RWPE2 (cell line): ENCODE data around the gene ITPA.

ENCODE experiments used
- ATAC-seq: fragments of 200-7000 bp; cut with Tn5 transposase; 3 replicates; pipeline ENCODE4 v1.9.1; 2021; ENCODE audit warnings: low read depth
- DNase-seq: peaks from one replicate; pipeline ENCODE4 v3.0.0-alpha.2; 2020; ENCODE audit warnings: low spot score
- H3K27ac ChIP-seq: fragments of 450-650 bp; 2 replicates; pipeline ENCODE4 v1.5.1; 2017; ENCODE audit warnings: mild to moderate bottlenecking; ENCODE audit not compliant: poor library complexity, severe bottlenecking
- H3K27me3 ChIP-seq: fragments of 250-450 bp; sonication (Bioruptor Pico); 2 replicates; pipeline ENCODE4 v1.5.1; 2021; ENCODE audit warnings: mild to moderate bottlenecking, moderate library complexity; ENCODE audit not compliant: insufficient read depth, poor library complexity, severe bottlenecking
- H3K36me3 ChIP-seq: fragments of 250-450 bp; sonication (Bioruptor Pico); 2 replicates; pipeline ENCODE4 v1.5.1; 2020; ENCODE audit warnings: low read depth, mild to moderate bottlenecking, moderate library complexity
- H3K4me1 ChIP-seq: fragments of 250-450 bp; sonication (Bioruptor Pico); 2 replicates; pipeline ENCODE4 v1.5.1; 2021; ENCODE audit warnings: mild to moderate bottlenecking, moderate library complexity; ENCODE audit not compliant: insufficient read depth, poor library complexity, severe bottlenecking
- H3K4me3 ChIP-seq: fragments of 250-450 bp; sonication (Bioruptor Pico); 2 replicates; pipeline ENCODE4 v1.5.1; 2021; ENCODE audit warnings: mild to moderate bottlenecking, moderate library complexity; ENCODE audit not compliant: severe bottlenecking
- H3K9me3 ChIP-seq: fragments of 250-450 bp; sonication (Bioruptor Pico); 2 replicates; pipeline ENCODE4 v1.5.1; 2021; ENCODE audit warnings: mild to moderate bottlenecking, moderate library complexity; ENCODE audit not compliant: severe bottlenecking
- TF ChIP-seq, protein P1 (sequence below): fragments of 450-650 bp; IDR thresholded peaks from one replicate; pipeline ENCODE4 v1.5.1; 2017; ENCODE audit warnings: mild to moderate bottlenecking, moderate library complexity; ENCODE audit not compliant: poor library complexity, severe bottlenecking

The ITPA gene

DNA sequence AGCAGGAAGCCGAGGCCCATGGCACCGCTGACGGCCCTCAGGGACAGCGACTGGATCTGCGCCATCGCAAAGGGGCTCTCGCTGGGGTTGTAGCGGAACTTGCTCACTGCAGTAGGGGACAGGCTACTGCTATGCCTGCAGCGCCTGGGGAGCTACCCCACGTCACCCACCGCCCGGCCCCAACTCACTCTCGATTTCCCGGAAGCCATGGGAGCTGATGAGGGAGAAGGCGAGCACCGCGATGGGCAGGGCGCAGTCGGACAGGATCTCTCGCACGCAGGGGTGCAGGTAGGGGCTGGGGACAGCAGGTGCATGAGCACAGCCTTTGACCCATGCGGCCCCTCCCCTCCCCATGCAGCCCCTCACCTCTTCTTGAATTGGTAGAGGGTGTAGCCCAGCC lies 19.9 kb downstream of the ITPA start:
- no peaks in the 10 kb centered on the region for H3K9me3 ChIP-seq
- no peak overlapping the region for H3K27ac ChIP-seq
- H3K36me3 ChIP-seq = peaks cover 4% of the 10 kb centered on the region; the same call in 1 of the 2 replicates
- peaks cover 7% of the 10 kb centered on the region for H3K4me1 ChIP-seq
- H3K4me3 ChIP-seq = no peak overlapping the region
- no peaks in the 10 kb centered on the region for H3K27me3 ChIP-seq
- no peak for ATAC-seq
- TF ChIP-seq, protein P1, sequence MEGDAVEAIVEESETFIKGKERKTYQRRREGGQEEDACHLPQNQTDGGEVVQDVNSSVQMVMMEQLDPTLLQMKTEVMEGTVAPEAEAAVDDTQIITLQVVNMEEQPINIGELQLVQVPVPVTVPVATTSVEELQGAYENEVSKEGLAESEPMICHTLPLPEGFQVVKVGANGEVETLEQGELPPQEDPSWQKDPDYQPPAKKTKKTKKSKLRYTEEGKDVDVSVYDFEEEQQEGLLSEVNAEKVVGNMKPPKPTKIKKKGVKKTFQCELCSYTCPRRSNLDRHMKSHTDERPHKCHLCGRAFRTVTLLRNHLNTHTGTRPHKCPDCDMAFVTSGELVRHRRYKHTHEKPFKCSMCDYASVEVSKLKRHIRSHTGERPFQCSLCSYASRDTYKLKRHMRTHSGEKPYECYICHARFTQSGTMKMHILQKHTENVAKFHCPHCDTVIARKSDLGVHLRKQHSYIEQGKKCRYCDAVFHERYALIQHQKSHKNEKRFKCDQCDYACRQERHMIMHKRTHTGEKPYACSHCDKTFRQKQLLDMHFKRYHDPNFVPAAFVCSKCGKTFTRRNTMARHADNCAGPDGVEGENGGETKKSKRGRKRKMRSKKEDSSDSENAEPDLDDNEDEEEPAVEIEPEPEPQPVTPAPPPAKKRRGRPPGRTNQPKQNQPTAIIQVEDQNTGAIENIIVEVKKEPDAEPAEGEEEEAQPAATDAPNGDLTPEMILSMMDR = no peak
- peak; percentile 62 for DNase-seq

GRCh38 chr20:3229798-3230197 lies 20.5 kb downstream of the ITPA start:
- Histone ChIP-seq H3K27ac (no peak overlapping the region), H3K9me3 (no peaks in the 10 kb centered on the region), H3K4me1 (peaks cover 7% of the 10 kb centered on the region), H3K27me3 (no peaks in the 10 kb centered on the region), H3K36me3 (peaks cover 4% of the 10 kb centered on the region; the same call in 1 of the 2 replicates), H3K4me3 (no peak overlapping the region)
- ATAC-seq = no peak
- no peak for DNase-seq
- TF ChIP-seq, protein P1 = no peak

DNA sequence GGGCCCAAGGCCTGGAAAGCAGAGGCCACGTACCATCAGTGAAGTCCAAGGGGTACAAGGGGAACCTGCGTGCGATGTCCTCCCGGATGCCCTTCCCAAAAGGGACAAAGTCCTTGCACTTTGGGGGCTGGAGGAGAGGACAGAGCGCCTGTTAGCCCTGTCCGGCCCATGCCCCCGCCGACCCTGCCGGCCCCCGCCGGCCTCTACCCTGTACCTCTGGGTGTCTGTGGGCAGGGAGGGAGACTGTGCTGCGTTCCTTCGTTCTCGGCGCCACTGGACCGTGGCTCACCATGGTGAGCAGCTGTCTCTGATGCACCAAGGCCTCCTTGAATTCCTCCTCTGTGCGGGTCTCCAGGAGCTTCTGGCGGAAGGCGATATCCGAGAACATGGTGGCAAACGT lies 21.8 kb downstream of the ITPA start:
- TF ChIP-seq, protein P1 = no peak
- Histone ChIP-seq H3K27ac (no peak overlapping the region), H3K9me3 (no peaks in the 10 kb centered on the region), H3K27me3 (no peaks in the 10 kb centered on the region), H3K36me3 (peaks cover 4% of the 10 kb centered on the region; the same call in 1 of the 2 replicates), H3K4me3 (no peak overlapping the region), H3K4me1 (peaks cover 7% of the 10 kb centered on the region)
- DNase-seq = peak; percentile 48
- no peak for ATAC-seq

- H3K27ac ChIP-seq = no peak overlapping the region
- H3K36me3 ChIP-seq = peaks cover 2% of the 10 kb centered on the region; the same call in 1 of the 2 replicates
- H3K4me3 ChIP-seq = no peak overlapping the region
- no peaks in the 10 kb centered on the region for H3K9me3 ChIP-seq
- H3K4me1 ChIP-seq = peaks cover 9% of the 10 kb centered on the region
- TF ChIP-seq, protein P1 = no peak
- DNase-seq (peak; percentile 59), ATAC-seq (no peak)
- H3K27me3 ChIP-seq = no peaks in the 10 kb centered on the region
Observed at GRCh38 chr20:3231889-3232588, 22.7 kb downstream of the ITPA start.
